HG02610 (cell line): Measurements from ENCODE around the gene TLR9.

Experiments used
- ATAC-seq: cut with Tn5 transposase; IDR thresholded peaks from one replicate; pipeline ENCODE4 v1.9.1; 2021; ENCODE audit warnings: mild to moderate bottlenecking, moderate library complexity; ENCODE audit not compliant: unreplicated experiment

Gene TLR9

DNA sequence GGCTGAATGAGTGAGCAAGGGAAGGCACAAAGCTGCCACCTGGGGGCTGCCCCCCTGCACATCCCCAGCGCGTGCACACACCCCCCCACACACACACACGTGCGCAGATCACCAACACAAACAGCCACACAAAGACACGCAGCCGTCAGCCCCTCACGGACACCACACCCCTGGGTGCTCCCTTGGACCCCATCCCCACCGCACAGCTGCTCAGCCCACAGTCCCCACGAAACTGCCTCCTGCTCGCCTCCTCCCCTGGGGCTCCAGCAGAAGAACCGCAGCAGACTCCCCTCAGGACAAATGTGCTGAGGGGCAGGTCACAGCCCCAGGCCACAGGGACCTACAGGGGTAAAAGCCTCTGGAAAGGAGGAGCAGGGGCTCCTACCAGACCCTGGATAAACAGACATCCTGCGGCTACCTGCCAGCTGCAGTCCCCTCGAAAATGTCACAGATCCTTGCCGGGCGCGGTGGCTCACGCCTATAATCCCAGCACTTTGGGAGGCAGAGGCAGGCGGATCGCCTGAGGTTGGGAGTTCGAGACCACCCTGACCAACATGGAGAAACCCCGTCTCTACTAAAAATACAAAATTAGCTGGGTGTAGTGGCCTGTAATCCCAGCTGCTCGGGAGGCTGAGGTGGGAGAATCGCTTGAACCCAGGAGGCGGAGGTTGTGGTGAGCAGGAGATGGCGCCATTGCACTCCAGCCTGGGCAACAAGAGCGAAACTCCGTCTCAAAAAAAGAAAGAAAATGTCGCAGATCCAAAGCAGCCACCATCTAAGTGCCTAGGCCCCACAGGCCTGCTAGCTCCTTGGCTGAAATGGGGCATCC lies 7.0 kb upstream of the TLR9 start:
- no peak for ATAC-seq

DNA sequence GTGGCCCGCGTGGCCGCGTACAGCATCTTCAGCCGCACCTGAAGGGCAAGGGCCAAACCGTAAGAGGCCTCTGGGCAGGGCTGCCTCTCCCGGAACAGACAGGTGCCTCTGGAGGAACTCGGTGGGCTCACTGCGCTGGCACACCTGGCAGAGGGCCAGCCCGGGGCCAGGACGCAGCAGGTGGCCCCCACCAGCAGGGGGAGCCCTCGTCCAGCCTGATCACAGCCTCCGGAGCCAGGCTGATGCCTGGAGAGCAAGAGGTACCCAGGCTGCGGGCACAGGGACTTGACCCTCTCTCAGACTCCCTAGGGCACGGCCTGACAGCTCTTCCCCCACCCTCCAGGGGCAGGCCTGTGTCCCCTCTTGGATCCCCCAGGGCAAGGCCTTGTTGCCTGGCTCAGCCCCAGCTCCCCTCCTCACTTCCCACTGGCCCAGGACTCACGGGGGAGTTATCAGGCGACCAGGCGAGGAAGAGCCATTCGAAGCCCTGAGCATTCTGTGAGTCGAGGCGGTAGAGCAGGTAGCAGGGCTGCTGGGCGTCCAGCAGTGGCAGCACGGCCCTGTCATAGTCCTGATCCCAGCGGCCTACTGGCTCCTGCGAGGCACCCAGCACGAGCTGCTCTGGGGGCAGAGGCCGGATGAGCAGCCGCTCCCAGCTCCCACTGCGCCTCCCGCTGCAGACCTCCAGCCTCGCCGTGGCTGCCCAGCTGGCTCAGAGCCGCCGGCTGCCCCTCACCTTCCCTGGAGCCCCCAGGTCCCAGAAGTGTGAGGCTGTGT lies 6.2 kb upstream of the TLR9 start:
- ATAC-seq, result no peak

DNA sequence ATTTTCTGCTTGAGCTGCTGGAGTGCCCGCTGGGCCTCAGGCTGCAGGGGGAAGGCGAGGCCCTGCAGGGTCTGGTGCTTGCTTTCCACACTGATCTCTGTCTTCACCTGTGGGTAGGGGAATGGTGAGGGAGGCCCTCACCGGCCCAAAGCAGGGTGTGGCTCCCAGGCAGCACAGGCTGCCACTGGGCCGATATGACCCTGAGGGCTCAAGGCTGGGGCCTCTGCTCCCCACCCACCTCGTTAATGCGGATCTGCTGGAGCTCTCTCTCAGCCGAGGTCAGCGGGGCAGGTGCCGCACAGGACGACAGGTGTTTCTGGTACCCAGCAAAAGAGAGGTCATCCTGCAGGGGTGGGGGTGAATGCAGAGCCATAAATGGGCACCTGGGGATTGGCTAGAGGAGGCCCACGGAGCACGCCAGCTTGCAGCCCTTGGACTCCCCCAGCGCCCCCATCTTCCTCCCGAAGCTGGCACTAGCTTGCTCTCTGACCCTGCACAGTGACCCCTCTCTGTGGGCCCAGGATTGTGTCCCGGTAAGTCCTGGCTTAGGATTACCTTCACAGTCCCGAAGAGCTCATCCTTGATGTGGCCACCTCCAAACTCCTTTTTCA lies 5.5 kb upstream of the TLR9 start:
- no peak for ATAC-seq

- ATAC-seq, result no peak
These were observed 5.0 kb upstream of the TLR9 start for GRCh38 chr3:52230461-52230860.

DNA sequence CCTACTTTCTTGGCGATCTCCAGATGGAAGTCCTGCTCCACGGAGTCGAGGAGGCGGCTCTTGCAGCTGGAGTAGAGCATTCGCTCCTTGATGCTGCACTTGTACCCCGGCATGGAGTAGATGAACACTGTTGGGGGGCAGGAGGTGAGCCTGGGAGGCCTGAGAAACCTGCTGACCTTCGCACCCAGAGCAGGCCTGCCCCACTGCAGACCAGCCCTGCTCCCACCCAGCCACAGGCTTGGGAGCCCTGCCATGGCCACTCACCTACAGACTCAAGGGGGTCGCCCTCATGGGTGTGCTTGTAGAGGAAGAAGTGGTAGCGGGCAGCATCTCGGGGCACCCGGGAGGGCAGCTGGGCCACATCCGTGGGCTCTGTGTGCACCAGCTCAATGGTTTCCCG lies 4.2 kb upstream of the TLR9 start:
- no peak for ATAC-seq

GRCh38 chr3:52228751-52229291 lies 3.4 kb upstream of the TLR9 start:
- no peak for ATAC-seq

DNA sequence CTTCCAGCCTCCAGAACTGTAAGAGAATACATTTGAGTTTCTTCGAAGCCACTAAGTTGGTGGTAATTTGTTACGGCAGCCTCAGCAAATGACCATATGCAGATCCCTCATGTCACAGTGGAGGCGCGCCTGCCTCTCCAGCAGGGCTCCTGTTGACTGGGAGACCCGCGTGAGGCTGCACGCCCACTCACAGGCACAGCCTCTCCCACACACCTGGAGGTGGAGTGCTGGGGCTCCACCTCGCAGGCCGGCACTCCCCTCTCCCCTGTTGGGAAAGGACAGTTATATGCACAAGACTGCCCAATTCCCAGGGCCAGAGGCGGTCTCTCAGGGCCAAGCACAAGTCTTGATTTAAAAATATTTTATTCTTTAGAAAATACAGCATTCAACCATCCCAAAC lies 2.8 kb upstream of the TLR9 start:
- ATAC-seq, result no peak

DNA sequence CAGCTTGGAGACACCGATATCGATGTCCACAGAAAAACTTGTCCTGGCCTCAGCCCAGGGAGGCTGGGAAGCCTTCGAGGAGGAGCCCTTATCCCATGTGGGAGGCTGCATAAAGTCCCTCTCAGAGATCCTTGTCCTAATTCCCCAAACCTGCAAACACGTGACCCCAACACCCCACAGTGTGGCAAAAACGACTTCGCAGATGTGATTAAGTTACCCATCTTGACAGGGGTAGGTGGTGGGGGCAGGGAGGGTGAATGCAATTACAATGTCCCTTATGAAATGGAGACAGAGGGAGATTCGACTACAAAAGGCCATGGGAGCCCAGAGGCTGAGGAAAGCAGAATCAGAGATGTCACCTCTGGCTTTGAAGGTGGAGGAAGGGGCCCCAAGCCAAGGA lies 2.3 kb upstream of the TLR9 start:
- no peak for ATAC-seq

DNA sequence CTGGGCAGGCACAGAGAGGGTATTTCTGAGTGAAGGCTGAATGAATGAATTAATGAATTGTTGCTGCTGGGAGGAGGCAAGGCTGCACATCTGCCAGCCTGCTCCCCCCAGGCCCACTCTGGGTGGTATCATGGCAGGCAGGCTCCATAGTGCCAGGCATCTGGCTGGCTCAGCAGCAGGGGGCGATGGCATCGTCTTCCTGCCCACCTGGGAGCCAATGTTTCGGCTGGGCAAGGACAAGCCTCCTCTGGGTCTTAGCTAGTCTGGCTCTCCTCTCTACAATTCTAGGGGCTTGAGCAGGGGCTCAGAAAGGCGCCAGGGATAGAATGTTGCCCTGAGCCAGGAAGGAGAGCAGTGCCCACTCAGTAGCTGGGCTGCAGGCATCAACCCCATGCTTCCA lies 1.7 kb upstream of the TLR9 start:
- ATAC-seq, result no peak

- no peak for ATAC-seq
These were observed 878 bp upstream of the TLR9 start for GRCh38 chr3:52226229-52226817.

- no peak for ATAC-seq
These were observed 1.7 kb downstream of the TLR9 start for GRCh38 chr3:52223449-52224408.

DNA sequence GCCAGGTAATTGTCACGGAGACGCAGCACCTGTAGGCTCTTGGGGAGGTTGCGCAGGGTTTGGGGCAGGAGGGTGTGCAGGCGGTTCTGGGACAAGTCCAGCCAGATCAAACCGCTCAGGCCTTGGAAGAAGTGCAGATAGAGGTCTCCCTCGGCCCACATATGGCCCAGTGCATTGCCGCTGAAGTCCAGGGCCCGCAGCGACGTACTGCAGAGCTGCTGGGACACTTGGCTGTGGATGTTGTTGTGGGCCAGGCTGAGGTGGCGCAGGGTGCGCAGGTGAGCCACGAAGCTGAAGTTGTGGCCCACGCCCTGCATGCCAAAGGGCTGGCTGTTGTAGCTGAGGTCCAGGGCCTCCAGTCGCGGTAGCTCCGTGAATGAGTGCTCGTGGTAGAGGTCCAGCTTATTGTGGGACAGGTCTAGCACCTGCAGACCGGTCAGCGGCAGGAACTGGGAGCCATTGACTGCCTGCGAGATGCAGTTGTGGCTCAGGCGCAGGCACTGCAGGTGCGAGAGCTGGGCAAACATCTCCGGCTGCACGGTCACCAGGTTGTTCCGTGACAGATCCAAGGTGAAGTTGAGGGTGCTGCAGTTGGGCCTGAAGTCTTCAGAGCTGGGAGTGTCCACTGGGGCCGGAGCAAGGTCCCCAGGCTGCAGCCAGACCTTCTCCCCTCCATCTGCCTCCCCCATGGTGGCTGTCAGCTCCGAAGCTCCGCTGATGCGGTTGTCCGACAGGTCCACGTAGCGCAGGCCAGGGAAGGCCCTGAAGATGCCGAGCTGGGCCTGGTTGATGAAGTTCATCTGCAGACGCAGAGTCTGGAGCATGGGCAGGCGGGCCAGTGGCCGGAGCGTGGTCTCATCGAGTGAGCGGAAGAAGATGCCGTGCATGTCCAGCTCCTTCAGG lies 2.9 kb downstream of the TLR9 start:
- ATAC-seq, result no peak

- ATAC-seq, result no peak
These were observed 3.7 kb downstream of the TLR9 start for GRCh38 chr3:52221563-52222318.

DNA sequence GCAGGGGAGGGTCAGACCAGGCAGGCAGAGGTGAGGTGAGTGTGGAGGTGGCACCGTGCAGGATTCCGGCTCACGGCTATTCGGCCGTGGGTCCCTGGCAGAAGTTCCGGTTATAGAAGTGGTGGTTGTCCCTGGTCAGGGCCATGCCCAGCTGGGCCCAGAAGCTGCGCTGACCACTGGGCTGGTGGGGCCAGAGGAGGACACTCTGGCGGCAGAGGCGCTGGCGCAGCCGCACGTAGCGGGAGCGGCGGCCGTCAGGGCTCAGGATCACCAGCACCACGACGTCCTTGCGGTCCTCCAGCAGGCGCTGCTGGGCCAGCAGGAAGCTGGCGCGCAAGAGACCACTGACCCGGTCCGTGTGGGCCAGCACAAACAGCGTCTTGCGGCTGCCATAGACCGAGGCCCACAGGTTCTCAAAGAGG lies 4.3 kb downstream of the TLR9 start:
- ATAC-seq, result no peak

GRCh38 chr3:52220380-52221026 lies 4.9 kb downstream of the TLR9 start:
- ATAC-seq, result no peak

DNA sequence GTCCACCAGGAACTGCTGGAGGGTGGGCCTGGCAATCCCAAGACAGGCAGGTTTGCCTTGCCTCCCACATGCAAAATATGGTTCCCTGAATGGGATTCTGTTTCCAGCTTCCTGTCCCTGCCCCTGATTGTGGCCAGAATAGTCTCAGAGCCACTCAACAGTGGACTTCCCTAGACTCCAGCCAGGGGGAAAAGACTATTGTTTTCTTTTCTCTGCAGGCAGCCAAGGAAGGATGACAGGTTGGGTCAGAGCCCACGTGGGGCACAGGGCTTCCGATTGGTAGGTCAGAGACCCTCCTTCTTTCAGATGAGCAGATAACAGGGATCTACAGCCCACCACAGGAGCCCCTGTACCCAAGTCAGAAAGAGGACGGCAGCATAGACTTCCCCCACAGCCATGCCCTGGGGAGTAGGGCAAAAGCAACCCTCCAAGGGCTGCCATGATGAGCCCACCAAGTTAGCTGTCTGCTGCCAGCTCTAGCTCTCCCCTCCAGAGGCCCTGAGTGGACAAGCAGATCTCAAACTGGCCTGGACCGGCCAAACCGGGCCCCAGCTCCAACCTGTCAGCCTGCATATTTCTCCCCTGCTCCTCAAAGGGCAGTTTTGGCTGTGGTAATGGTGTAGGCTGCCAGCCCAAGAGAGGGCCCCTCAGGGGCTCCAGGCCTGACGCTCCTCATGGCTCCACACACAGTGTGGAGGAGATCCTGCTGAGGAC lies 6.4 kb downstream of the TLR9 start:
- no peak for ATAC-seq

- no peak for ATAC-seq
These were observed 7.0 kb downstream of the TLR9 start for GRCh38 chr3:52218454-52218853.
